HepG2 (cell line): ENCODE results near the gene GAL3ST1. TPM values are rescaled to one million over a fixed set of nuclear protein-coding genes. Genes with fewer than 3 reads are reported as not detected.
"Not testable (repeated sequence)": the region's sequence is repeated elsewhere in the genome, so short reads cannot be mapped to it uniquely, and the experiment has no call there.

Experiments used
- ATAC-seq: fragments of 200-7000 bp; cut with Tn5 transposase; 3 replicates; pipeline ENCODE4 v1.9.1; 2020; ENCODE audit warnings: mild to moderate bottlenecking, moderate library complexity
- BruUV-seq: library from RNA; stranded (reverse); fragments of 400-500 nt; replicated peaks from 2 replicates; lab custom pipeline; 2021; lab: Mats Ljungman, UMichigan
- CTCF ChIA-PET: fragments of 300-600 bp; formaldehyde crosslinking; extraction: SDS; loops from one replicate; lab custom pipeline; 2021; ENCODE audit warnings: low total read pairs, inconsistent platforms, low intra/inter-chr PET ratio; lab: Yijun Ruan, JAX
- POLR2A ChIA-PET: fragments of 350-600 bp; sonication (Branson Sonifier 250); formaldehyde crosslinking; loops from one replicate; lab custom pipeline; 2020; ENCODE audit warnings: antibody characterized with exemption, inconsistent platforms; lab: Yijun Ruan, JAX
- DNase-seq: peaks from one replicate; pipeline ENCODE4 v3.0.0-alpha.2; 2015; ENCODE audit warnings: low spot score
- FAIRE-seq: peaks from 3 replicates; lab custom pipeline; 2011; peaks lifted over from hg19 to GRCh38; lab: Jason Lieb, UNC
- H2AFZ ChIP-seq: one replicate; pipeline ENCODE4 v1.6.1; 2011; ENCODE audit warnings: low read length, inconsistent platforms
- H3K27ac ChIP-seq: fragments of 300-600 bp; 3 replicates; pipeline ENCODE4 v1.8.0; 2011; ENCODE audit warnings: mixed run types, mild to moderate bottlenecking, mixed read lengths, low read length, inconsistent platforms; ENCODE audit not compliant: insufficient read depth; ENCODE audit errors: extremely low read length
- H3K27me3 ChIP-seq, 2 experiments: fragments of 200-600 bp in 1 of 2; 2 replicates in 1 of 2; 3 replicates in 1 of 2; pipeline versions ENCODE4 v1.6.0 to v1.8.0; 2011; ENCODE audit warnings: low read length in 2 of 2, mild to moderate bottlenecking in 2 of 2, moderate library complexity in 2 of 2, inconsistent platforms in 1 of 2; ENCODE audit not compliant: insufficient read depth in 2 of 2, control insufficient read depth in 1 of 2
- H3K36me3 ChIP-seq, 2 experiments: fragments of 200-600 bp in 1 of 2; replicated peaks in 1 of 2; 2 replicates in 1 of 2; 3 replicates in 1 of 2; pipeline versions ENCODE4 v1.5.1 to v1.8.0; 2011; ENCODE audit warnings: low read length in 2 of 2, inconsistent platforms in 1 of 2; ENCODE audit not compliant: insufficient read depth in 2 of 2, control insufficient read depth in 1 of 2
- H3K4me1 ChIP-seq: 2 replicates; pipeline ENCODE4 v1.5.1; 2012; ENCODE audit warnings: low read length, inconsistent platforms; ENCODE audit not compliant: insufficient read depth
- H3K4me2 ChIP-seq: 2 replicates; pipeline ENCODE4 v1.6.0; 2011; ENCODE audit warnings: low read depth, low read length, inconsistent platforms
- H3K4me3 ChIP-seq, 3 experiments: fragments of 200-600 bp in 1 of 3; sonication (generic), shearing (Covaris generic) in 1 of 3; replicated peaks in 1 of 3; 2 replicates each; pipeline ENCODE4 v1.5.1; 2011 to 2016; ENCODE audit warnings: low read length in 3 of 3, inconsistent platforms in 2 of 3, low read depth in 2 of 3, mild to moderate bottlenecking in 2 of 3, control low read depth in 1 of 3, mixed read lengths in 1 of 3; ENCODE audit not compliant: insufficient read depth in 1 of 3
- H3K79me2 ChIP-seq: one replicate; pipeline ENCODE4 v1.6.1; 2011; ENCODE audit warnings: low read length, inconsistent platforms; ENCODE audit not compliant: insufficient read depth
- H3K9ac ChIP-seq: 2 replicates; pipeline ENCODE4 v1.6.0; 2011; ENCODE audit warnings: mild to moderate bottlenecking, low read depth, low read length, inconsistent platforms; ENCODE audit not compliant: insufficient read depth
- H3K9me3 ChIP-seq: 2 replicates; pipeline ENCODE4 v1.5.1; 2012; ENCODE audit warnings: mild to moderate bottlenecking, low read length
- H4K20me1 ChIP-seq: 2 replicates; pipeline ENCODE4 v1.6.0; 2011; ENCODE audit warnings: inconsistent platforms, mild to moderate bottlenecking, low read length, moderate library complexity; ENCODE audit not compliant: insufficient read depth
- AHR ChIP-seq: IDR thresholded peaks from 2 replicates; pipeline ENCODE4 v1.6.1; 2018; ENCODE audit warnings: missing genetic modification reagents, missing compliant biosample characterization
- CENPBD1 ChIP-seq: sonication (generic); formaldehyde crosslinking; IDR thresholded peaks from 2 replicates; pipeline ENCODE4 v1.8.0; 2022; ENCODE audit warnings: missing genetic modification reagents, low read depth, mild to moderate bottlenecking, borderline replicate concordance
- GFI1 ChIP-seq: sonication (generic); formaldehyde crosslinking; IDR thresholded peaks from 2 replicates; pipeline ENCODE4 v1.5.0; 2020; ENCODE audit warnings: missing genetic modification reagents, mild to moderate bottlenecking, borderline replicate concordance
- LRRFIP1 ChIP-seq: sonication (generic); formaldehyde crosslinking; conservative IDR thresholded peaks from 2 replicates; pipeline ENCODE4 v1.4.0; 2020; ENCODE audit warnings: missing genetic modification reagents
- ZNF121 ChIP-seq: sonication (generic); formaldehyde crosslinking; IDR thresholded peaks from 2 replicates; pipeline ENCODE4 v1.5.0; 2020; ENCODE audit warnings: mild to moderate bottlenecking, missing genetic modification reagents
- ZSCAN5A ChIP-seq: sonication (generic); formaldehyde crosslinking; IDR thresholded peaks from 2 replicates; pipeline ENCODE4 v1.8.0; 2022; ENCODE audit warnings: mild to moderate bottlenecking, missing genetic modification reagents, borderline replicate concordance
- WGBS: methylation state at CpG from one replicate; pipeline ENCODE4 v1.1.6; 2017; ENCODE audit warnings: low lambda C conversion rate; 5-methylcytosine and 5-hydroxymethylcytosine counted together
- in situ Hi-C: cut with HindIII; loops from 2 replicates; pipeline ENCODE4 v1.10.0; 2017; ENCODE audit warnings: low pct_unique_long_range_greater_than_20kb; ENCODE audit not compliant: extremely low pct_ligation_motif_present
- intact Hi-C: fragments of 100-400 bp; cut with micrococcal nuclease; formaldehyde crosslinking; loops from one replicate; pipeline ENCODE4 v1.10.0; 2022; ENCODE audit not compliant: unreplicated experiment
- polyA plus RNA-seq, 8 experiments: library from polyadenylated mRNA; depleted of rRNA in 3 of 8; stranded (reverse) in 7 of 8; unstranded in 1 of 8; fragments of >200 nt; fragmentation: Illumina TruSeq in 4 of 8; extraction: Trizol in 4 of 8; gene quantifications; 2 replicates each; pipeline versions ENCODE4 v1.2.1 to v1.2.3, GENCODE V29; 2011 to 2016; ENCODE audit warnings: low read depth in 4 of 8, missing spikeins in 1 of 8, mixed read lengths in 1 of 8; ENCODE audit not compliant: insufficient read depth in 1 of 8
- total RNA-seq, 5 experiments: library from RNA; depleted of rRNA; stranded (reverse); fragments of >200 nt; fragmentation: Illumina TruSeq; extraction: Trizol; gene quantifications; 2 replicates each; pipeline ENCODE4 v1.2.3, GENCODE V29; 2016; ENCODE audit warnings: low read depth in 1 of 5

The GAL3ST1 gene
- total and polyA plus RNA-seq, 2 of the 13 experiments (the other 11 are each of a cell fraction or from before 2014, with no cell fraction given): 4.4 to 14.7 TPM

- no peak for TF ChIP-seq LRRFIP1 (CRISPR knock-in tag)
- TF ChIP-seq GFI1: no peak
- TF ChIP-seq AHR (CRISPR knock-in tag): no peak
- TF ChIP-seq ZSCAN5A (CRISPR knock-in tag): no peak
Measured at GRCh38 chr22:30596886-30597285, 22.4 kb upstream of the GAL3ST1 start (continued).

GRCh38 chr22:30596199-30596598 is 21.7 kb upstream of the GAL3ST1 start:
- in situ Hi-C loops: no loop called here
- intact Hi-C loops: no loop called here
- ChIA-PET POLR2A (no interaction called here), CTCF (no interaction called here)
- H2AFZ ChIP-seq: no peak overlapping the region
- no peaks in the 10 kb centered on the region for H3K36me3 ChIP-seq
- peaks cover 5% of the 10 kb centered on the region for H3K79me2 ChIP-seq
- ATAC-seq: no peak
- H4K20me1 ChIP-seq: no peaks in the 10 kb centered on the region
- peaks cover 11% of the 10 kb centered on the region for H3K4me1 ChIP-seq
- 20% methylated on average over 2 of the region's 2 CpGs for WGBS
- BruUV-seq: no TSS peak
- H3K4me2 ChIP-seq: no peak overlapping the region
- no peak overlapping the region for H3K27ac ChIP-seq
- no peaks in the 10 kb centered on the region for H3K9me3 ChIP-seq
- no peak for DNase-seq
- no peak for FAIRE-seq
- no peak overlapping the region for H3K4me3 ChIP-seq
- H3K27me3 ChIP-seq: peaks cover 1 to 9% of the 10 kb centered on the region in 2 experiments; a peak in 2 of 5 replicates
- no peak overlapping the region for H3K9ac ChIP-seq
- peak; percentile 86 for TF ChIP-seq ZNF121
- TF ChIP-seq CENPBD1 (CRISPR knock-in tag): no peak

- FAIRE-seq, DNase-seq, H4K20me1 ChIP-seq, BruUV-seq, in situ Hi-C loops, H3K9ac ChIP-seq, H3K27me3 ChIP-seq, H3K27ac ChIP-seq, H3K9me3 ChIP-seq, ATAC-seq, H2AFZ ChIP-seq, intact Hi-C loops, CTCF ChIA-PET: not testable (repeated sequence)
- H3K4me3 ChIP-seq: peak overlapping the region in 1 of 3 experiments; percentile 84; a peak in 1 of 6 replicates
- POLR2A ChIA-PET: interaction anchor here (1.2 to 1.7 kb wide), 5 partner anchors 14 to 169 kb away, joined by 4 to 10 read pairs (median 5); partner anchors contain the start of genes GAL3ST1 and TCN2
- peaks cover 26% of the 10 kb centered on the region for H3K4me1 ChIP-seq
- 26% methylated on average over 18 of the region's 18 CpGs for WGBS
- H3K79me2 ChIP-seq: peaks cover 27% of the 10 kb centered on the region
- peak overlapping the region; percentile 85 for H3K4me2 ChIP-seq
- H3K36me3 ChIP-seq: peaks cover 17 to 21% of the 10 kb centered on the region in 2 experiments
Measured at GRCh38 chr22:30592360-30592713, 17.9 kb upstream of the GAL3ST1 start.
